AG04449 (cell line): ENCODE data around the gene DCST1.
"Not testable (repeated sequence)": the region's sequence is repeated elsewhere in the genome, so short reads cannot be mapped to it uniquely, and the experiment has no call there.

Experiments used
- CTCF ChIA-PET: fragments of 350-600 bp; formaldehyde crosslinking; extraction: SDS; loops from one replicate; lab custom pipeline; 2021; ENCODE audit warnings: antibody characterized with exemption; lab: Yijun Ruan, JAX
- POLR2A ChIA-PET: fragments of 400-600, 350-600 bp; formaldehyde crosslinking; extraction: SDS; loops from one replicate; lab custom pipeline; 2020; ENCODE audit warnings: antibody characterized with exemption, inconsistent platforms; lab: Yijun Ruan, JAX
- DNase-seq: peaks from one replicate; pipeline ENCODE4 v3.0.0-alpha.2; 2010; ENCODE audit warnings: low read depth, low spot score
- H3K4me3 ChIP-seq: 2 replicates; pipeline ENCODE4 v1.5.1; 2011; ENCODE audit warnings: low read depth, mild to moderate bottlenecking, control low read depth, low read length
- TF ChIP-seq, protein P1 (sequence below): IDR thresholded peaks from one replicate; pipeline ENCODE4 v1.5.1; 2011; ENCODE audit warnings: mild to moderate bottlenecking, moderate library complexity, low read length, control low read depth, inconsistent platforms; ENCODE audit not compliant: insufficient read depth; ENCODE audit errors: missing control alignments

Gene DCST1, protein sequence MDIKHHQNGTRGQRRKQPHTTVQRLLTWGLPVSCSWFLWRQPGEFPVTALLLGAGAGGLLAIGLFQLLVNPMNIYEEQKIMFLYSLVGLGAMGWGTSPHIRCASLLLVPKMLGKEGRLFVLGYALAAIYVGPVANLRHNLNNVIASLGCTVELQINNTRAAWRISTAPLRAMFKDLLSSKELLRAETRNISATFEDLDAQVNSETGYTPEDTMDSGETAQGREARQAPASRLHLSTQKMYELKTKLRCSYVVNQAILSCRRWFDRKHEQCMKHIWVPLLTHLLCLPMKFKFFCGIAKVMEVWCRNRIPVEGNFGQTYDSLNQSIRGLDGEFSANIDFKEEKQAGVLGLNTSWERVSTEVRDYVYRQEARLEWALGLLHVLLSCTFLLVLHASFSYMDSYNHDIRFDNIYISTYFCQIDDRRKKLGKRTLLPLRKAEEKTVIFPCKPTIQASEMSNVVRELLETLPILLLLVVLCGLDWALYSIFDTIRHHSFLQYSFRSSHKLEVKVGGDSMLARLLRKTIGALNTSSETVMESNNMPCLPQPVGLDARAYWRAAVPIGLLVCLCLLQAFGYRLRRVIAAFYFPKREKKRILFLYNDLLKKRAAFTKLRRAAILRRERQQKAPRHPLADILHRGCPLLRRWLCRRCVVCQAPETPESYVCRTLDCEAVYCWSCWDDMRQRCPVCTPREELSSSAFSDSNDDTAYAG

DNA sequence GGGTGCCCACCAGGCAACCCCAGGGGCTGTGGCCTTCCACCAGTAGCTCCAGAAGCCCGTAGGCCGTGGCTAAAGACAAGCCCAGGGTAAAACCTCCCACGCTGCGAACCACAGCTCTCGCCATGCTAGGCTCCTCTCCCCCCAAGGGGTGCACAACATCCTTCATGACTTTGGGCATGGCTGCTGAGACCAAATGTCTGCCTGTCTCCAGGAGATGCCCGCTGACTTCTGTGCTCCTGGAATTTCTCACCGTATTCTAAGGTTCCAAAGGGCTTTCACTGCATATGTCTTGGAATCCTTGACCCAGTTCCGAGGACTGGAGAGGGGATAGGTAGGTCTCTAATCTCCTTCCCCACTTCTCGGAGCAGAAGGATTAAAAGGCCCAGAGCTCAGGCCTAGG is at the start of gene DCST1, which contains the start of gene DCST2:
TSS of gene DCST1 (plus strand) at position 301 of the 400 bp plus-strand sequence. CDS start 213 bp downstream, outside the sequence.
TSS of gene DCST2 (minus strand) at position 258 of the 400 bp plus-strand sequence. CDS start at position 178, 80 bp downstream.
- CTCF ChIA-PET = interaction anchor here (1.0 to 9.3 kb wide), 8 partner anchors 11 to 34 kb away, joined by 3 to 85 read pairs (median 4); no protein-coding TSS in a partner anchor

DNA sequence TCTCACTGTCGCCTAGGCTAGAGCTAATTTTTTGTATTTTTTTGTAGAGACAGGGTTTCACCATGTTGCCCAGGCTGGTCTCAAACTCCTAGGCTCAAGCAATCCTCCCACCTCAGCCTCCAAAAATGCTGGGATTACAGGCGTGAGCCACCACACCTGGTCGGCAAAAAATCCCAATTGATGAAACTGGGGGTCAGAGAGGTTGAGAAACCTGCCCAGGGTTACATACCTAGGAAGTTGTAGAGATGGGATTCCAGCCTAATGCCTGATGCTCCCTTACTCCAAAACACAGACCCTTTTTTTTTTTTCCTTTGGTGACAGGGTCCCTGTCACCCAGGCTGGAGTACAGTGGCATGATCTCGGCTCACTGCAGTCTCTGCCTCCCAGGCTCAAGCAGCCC is 46.9 kb upstream of the DCST1 start:
- DNase-seq, POLR2A ChIA-PET, H3K4me3 ChIP-seq: not testable (repeated sequence)
- CTCF ChIA-PET = interaction anchor here (1.4 to 7.7 kb wide), 2 partner anchors 10 to 22 kb away, joined by 4 to 119 read pairs; partner anchors contain the start of gene LENEP

More for the DNA sequence above, at the start of gene DCST1, which contains the start of gene DCST2:
- POLR2A ChIA-PET = no interaction called here
- DNase-seq = no peak
- no peak within 1 kb of the TSS for H3K4me3 ChIP-seq
- TF ChIP-seq, protein P1, sequence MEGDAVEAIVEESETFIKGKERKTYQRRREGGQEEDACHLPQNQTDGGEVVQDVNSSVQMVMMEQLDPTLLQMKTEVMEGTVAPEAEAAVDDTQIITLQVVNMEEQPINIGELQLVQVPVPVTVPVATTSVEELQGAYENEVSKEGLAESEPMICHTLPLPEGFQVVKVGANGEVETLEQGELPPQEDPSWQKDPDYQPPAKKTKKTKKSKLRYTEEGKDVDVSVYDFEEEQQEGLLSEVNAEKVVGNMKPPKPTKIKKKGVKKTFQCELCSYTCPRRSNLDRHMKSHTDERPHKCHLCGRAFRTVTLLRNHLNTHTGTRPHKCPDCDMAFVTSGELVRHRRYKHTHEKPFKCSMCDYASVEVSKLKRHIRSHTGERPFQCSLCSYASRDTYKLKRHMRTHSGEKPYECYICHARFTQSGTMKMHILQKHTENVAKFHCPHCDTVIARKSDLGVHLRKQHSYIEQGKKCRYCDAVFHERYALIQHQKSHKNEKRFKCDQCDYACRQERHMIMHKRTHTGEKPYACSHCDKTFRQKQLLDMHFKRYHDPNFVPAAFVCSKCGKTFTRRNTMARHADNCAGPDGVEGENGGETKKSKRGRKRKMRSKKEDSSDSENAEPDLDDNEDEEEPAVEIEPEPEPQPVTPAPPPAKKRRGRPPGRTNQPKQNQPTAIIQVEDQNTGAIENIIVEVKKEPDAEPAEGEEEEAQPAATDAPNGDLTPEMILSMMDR = no peak

DNA sequence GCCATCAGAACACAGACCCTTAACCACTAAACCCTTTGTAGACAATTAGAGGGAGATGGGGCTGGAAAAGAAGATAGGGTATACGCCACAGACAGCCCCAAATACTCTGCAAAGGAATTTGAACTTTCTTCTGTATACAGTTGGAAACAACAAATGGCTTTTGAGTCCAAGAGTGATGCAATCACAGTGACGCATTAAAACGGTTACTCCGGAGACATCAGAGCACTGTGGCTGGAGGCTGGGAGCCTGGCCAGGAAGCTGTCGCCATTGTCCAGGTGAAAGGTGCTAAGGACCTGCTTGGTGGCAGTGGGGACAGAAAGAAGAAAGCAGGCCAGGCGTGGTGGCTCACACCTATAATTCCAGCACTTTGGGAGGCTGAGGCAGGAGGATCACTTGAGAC is 46.3 kb upstream of the DCST1 start:
- ChIA-PET CTCF (interaction anchor here (1.2 to 7.7 kb wide), 5 partner anchors 8 to 98 kb away, joined by 3 to 119 read pairs (median 4); partner anchors contain the start of gene LENEP), POLR2A (no interaction called here)
- no peak overlapping the region for H3K4me3 ChIP-seq
- TF ChIP-seq, protein P1 = no peak
- DNase-seq = no peak

DNA sequence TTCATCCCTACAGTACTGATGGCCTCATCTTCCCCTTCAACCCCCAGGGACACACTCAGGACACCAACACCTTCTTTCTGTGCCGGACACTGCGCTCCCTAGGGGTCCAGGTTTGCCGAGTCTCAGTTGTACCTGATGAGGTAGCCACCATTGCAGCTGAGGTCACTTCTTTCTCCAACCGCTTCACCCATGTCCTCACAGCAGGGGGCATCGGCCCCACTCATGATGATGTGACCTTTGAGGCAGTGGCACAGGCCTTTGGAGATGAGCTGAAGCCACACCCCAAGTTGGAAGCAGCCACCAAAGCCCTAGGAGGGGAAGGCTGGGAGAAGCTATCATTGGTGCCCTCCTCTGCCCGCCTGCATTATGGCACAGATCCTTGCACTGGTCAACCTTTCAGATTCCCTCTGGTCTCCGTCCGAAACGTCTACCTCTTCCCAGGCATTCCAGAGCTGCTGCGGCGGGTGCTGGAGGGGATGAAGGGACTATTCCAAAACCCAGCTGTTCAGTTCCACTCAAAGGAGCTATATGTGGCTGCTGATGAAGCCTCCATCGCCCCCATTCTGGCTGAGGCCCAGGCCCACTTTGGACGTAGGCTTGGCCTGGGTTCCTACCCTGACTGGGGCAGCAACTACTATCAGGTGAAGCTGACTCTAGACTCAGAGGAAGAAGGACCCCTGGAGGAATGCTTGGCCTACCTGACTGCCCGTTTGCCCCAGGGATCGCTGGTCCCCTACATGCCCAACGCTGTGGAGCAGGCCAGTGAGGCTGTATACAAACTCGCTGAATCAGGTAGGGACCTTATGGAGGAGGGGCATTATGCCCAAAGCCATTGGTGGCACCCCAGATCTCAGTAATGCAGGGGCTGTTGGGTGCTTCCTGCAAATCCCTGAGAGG is 45.3 kb upstream of the DCST1 start:
- ChIA-PET POLR2A (interaction anchor here (0.7 kb wide), 1 partner anchor 63 kb away, joined by 3 read pairs; the partner anchor contains the start of gene ADAM15), CTCF (interaction anchor here (0.7 to 7.7 kb wide), 5 partner anchors 8 to 97 kb away, joined by 3 to 119 read pairs (median 4); partner anchors contain the start of gene LENEP)
- H3K4me3 ChIP-seq = no peak overlapping the region
- DNase-seq = no peak
- TF ChIP-seq, protein P1 = no peak

DNA sequence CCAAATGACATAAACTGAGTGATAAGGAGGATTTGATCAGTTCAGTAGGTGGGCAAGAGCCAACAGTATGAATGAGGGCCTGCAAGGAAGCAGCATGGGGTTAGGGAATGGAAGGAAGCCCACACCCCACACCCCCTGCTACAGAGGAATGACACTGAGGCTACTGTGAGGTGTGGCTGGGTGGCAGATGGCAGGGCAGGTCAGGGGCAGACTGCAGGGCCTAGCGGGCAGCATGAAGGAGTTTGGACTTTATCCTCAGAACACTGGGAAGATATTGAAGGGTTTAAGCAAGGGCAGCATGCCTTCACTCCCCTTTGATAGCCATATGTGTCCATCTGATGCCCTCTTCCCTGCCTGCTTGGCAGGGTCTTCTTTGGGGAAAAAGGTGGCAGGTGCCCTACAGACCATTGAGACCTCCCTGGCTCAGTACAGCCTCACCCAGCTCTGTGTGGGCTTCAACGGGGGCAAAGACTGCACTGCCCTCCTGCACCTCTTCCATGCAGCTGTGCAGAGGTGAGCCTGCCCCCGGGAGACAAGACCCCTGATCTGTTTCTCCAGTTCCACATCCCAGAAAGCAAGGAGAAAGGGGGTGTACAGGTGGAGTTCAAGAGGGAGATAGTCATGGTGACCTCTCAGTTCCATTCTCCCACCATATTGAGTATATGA is 44.3 kb upstream of the DCST1 start:
- TF ChIP-seq, protein P1 = no peak
- ChIA-PET POLR2A (interaction anchor here (0.7 kb wide), 2 partner anchors 18 to 62 kb away, joined by 3 to 4 read pairs; partner anchors contain the start of genes ADAM15 and SHC1), CTCF (interaction anchor here (1.2 to 7.7 kb wide), 3 partner anchors 7 to 61 kb away, joined by 4 to 119 read pairs (median 9); partner anchors contain the start of genes ADAM15 and LENEP)
- H3K4me3 ChIP-seq = no peak overlapping the region
- no peak for DNase-seq
